CD4-positive, alpha-beta T cell treated with Interferon gamma for 1 hour (primary cell): ENCODE results near the gene RPRD1B.

Experiments used
- DNase-seq: peaks from one replicate; pipeline ENCODE4 v3.0.0-alpha.2; 2020

RPRD1B gene

DNA sequence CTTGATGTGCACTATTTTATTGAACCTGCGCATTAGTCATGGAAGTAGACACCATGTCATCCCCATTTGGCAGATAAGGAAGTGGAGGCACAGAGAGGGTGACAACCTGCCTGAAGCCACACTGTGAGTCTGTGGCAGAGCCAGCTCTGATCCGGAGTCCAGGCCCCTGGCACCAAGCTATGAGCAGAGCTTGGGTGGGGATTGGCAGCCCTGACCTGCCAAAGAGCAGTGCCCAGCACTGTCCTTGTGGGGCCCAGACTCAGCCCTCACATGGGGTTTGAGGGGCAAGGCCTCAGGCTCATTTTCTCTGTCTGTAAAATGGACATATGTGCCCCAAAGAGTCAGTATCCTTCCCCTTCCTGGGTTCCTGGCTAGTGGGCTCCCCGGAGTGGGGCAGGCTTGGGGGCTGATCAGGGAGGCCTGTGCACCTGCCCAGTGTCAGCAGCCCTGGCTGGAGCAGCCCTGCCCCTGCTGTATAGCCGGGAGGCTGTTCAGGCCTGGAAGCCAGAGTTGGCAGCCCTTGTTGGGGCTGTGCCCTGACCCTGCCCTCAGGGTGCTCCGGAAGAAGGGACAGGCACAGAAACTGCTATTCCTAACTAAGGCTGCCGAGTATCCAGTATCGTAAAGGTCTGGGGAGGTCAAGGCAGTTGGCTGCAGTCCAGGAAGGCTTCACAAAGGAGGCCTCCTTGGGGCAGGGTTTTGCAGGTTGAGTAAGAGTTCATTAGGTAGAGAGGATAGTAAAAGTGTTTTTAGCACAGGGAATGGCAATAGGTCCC is 92.8 kb downstream of the RPRD1B start:
- DNase-seq: no peak

GRCh38 chr20:38126932-38127621 is 93.5 kb downstream of the RPRD1B start:
- DNase-seq: no peak

- DNase-seq: no peak
Measured at GRCh38 chr20:38127920-38128528, 94.5 kb downstream of the RPRD1B start.

GRCh38 chr20:38128691-38129090 is 95.1 kb downstream of the RPRD1B start:
- DNase-seq: no peak

DNA sequence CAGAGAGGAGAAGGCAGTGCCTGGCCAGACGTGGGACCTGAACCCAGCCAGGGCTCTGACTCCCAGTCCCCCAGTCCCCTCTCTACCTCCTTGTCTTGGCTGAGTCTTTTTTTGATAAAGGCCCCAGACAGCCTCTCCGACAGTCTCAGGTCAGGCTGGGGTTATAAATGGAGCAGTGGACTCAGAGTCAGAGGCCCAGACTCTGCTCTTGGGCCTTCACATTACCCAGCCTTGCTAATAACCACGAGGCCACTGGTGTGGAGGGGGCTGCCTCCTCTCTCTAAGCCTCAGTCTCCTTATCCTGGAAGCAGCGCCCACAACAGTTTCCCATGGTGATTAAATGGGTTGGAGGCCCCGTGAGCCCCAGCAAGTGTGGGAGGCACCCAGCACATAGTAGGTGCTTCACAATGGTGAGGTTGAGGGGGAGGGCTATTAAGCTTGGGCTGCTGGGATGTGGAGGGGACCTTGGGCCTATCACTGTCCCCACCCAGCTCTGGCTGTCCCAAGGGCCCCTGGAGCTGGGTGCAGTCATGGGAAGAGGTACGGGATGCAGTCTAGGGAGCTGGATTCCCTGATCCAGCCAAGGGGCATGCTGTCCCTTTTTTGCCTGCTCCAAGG is 95.8 kb downstream of the RPRD1B start:
- DNase-seq: no peak

DNA sequence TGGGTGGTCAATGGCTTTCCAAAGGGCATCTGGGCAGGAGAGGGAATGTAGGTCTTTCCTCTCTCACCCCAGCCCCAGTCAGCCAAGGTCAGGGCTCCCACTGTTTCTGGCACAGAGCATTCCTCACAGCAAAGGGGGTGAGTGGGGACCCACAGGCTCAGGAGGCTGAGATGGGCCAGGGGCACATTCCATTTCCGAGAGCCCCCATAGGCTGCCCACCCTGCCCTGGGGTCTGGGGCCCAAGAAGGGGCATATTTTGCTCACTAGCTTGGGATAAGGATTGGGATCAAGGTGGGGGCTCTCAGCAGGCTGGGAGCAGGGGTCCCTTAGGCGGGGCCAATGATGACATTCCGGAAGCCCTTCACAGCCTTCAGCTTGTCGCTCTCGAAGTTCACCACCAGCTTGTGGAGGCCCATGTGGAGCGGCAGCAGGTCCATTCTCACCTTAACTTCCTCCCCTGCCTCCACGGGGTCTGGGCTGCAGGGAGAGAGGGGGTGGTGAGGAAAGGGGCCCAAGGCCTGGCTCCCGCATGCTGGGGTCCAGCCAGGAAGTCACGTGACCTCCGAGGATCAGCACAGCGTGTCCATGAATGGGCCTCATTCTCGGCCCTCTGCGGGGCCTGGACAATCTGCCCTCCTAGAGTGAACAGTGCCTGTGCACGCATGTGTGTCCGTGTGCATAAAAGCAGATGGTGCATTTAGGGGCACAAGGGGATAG is 96.5 kb downstream of the RPRD1B start:
- no peak for DNase-seq

DNA sequence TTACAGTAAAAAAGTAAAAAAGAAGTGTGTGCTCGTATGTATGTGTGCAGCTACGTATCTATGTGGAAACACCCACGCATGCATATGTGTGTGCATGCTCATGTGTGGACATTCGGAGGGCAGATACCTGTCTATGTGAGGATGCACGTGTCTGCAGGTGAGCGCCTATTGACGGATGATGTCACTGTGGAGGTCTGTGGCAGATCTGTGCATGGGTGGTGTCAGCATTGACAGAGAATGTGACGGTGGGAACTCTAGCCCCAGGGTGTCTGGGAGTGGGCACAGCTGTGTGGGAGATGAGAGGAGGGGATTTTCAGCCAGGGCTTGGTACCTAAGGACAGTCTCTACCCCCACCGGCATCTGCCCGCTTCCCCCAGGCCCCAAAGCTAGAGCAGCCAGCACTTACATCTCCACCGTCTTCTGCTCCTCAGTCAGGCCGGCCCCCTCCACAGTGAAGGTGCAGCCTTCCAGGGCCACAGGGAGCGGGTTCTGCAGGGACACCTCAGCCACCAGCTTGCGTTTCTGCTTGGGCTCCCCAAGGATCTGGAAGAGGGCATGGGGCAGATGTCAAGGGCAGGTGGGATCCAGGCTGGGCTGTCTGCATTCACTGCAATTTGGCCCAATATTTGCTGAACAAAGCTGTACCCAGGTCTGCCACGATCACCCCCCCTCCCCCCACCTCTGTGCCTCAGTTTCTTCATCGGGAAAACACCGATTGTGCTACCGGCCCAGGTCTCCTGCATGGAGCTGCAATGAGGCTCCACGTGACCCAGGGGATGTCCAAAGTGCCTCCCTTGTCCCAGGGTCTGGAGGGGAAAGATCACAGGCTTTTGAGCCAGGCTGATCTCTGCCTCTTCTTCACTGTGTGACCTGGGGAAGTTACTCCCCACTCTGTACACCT is 97.4 kb downstream of the RPRD1B start:
- DNase-seq: no peak

DNA sequence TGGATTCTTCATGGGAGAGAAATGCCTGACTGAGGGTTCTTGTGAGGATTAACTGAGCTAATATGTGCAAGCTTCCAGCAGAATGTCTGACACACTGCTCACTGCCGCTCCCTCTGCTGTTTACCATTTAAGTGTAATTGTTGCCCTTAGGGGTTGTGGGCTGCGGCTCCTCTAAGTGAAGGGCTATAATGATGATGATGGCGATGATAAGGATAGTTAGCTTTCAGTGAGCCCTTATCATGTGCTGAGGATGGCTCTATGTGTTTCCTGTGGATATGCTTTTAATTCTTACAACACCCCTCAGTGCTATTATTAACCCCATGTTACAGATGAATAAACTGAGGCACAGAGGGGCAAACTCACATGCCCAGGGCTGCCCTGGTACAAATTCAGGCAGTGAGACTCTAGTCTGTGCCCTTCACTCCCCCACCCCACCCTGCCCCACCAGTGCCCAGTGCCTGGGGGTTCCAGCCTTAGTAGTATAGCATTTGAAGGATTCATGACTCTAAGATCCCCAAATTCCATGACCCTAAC is 98.1 kb downstream of the RPRD1B start:
- DNase-seq: no peak

GRCh38 chr20:38132156-38132909 is 98.8 kb downstream of the RPRD1B start:
- no peak for DNase-seq

DNA sequence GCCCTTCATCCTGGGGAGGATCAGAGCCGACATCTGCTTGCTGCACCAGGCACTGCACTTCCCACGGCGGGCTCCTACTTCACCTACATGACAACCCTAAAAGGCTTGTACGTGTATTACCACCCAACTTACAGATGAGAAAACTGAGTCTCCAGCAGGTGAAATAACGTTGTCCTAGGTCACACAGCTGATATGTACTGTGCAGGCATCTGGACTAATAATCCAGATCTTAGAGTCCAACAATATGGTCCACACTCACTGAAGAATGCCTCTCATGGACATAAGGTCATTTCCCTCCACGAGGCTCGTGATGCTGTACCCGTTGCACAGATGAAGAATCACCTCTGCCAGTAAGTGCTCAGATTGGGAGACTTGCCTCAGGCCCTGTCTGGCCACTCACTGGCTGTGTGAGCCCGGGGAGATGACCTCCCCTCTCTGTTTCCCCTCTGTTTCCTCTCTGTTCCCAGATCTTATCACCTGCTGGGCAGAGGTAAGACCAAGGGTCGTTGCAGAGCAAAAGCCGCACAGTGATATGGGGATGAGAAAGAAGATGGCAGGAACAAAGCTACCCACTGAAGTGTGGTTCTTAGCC is 99.5 kb downstream of the RPRD1B start:
- DNase-seq: no peak

DNA sequence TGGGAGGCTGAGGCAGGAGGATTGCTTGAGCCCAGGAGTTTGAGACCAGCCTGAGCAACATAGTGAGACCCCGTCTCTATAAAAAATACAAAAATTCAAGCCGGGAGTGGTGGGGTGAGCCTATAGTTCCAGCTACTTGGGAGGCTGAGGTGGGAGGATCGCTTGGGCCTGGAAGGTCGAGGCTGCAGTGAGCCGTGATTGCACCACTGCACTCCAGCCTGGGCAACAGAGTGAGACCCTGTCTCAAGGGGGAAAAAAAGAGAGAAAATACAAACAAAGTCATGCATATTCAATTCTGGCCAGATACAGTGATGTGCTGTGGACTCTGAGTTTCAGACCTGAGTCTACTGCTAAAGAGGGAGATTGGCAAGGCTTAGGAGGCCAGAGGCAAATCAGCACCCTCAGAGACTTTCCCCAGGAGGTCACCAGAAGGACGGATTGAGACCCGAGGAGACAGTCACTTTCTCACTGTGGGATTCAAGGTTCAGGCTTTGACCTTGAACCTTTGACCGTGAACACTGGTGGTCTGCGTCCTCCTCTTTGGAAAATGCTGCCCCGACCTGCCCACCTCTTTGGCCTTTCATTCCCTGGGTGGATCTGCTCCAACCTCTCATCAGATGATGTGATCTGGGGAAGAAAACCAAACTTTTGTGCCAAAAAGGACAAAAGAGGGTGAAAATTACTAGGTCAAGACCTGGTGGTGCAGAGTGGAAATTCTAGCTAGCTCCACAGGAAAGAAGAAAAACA is 100.3 kb downstream of the RPRD1B start:
- no peak for DNase-seq

- DNase-seq: no peak
Measured at GRCh38 chr20:38134427-38135270, 101.1 kb downstream of the RPRD1B start.

DNA sequence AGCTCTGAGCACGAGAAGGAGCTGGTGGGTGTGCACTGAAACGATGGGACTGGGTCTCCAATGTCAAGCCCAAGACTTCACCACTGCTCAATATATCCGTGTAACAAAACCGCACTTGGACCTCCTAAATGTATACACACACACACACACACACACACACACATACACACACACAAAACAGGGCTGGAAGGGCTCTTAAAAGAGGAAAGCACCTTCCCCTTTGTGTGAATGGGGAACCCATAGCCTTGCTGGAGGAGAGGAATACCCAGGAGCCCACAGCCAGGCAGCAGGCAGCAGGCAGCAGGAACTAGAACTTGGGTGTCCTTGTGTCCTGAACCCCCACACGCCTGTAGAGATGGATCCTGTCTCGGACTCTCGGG is 101.7 kb downstream of the RPRD1B start:
- DNase-seq: no peak

GRCh38 chr20:38135651-38136420 is 102.3 kb downstream of the RPRD1B start:
- no peak for DNase-seq

DNA sequence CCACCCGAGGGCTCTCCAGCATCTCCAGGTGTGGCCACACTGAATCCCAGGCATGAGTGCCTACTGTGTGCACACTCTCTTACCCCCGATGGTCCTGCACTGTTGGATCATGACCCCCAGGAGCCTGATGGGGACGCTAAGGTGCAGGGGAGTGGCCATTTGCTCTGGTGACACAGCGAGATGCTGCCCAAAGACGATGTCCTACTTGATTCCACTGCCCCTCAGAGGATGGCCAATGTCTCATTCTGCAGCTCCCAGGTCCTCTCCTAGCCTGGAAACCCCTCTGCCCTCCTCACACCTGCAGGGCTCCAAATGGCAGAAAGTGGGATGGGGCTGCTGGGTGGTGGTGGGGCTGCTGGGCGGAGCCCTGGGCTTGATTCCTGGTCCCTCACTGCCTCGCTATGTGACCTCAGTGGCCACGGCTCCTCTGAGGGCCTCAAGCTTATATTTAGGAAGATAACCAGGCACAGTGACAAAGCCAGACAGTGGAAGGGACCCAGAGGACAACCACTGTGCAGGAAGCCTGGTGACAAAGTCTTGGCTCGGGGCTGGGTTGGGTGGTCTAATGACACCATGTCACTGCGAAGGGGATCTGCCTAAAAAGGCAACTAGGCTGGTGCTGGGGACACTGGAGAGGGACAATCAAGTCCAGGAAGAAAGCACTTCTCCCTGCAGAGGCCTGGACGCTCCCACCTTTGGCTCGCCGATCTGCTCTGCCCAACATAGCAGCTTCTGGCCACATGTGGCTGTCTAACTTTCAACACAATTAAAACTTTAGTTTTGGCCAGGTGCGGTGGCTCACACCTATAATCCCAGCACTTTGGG is 103.1 kb downstream of the RPRD1B start:
- DNase-seq: no peak

GRCh38 chr20:38137441-38138037 is 104.0 kb downstream of the RPRD1B start:
- no peak for DNase-seq
